Esophagus squamous epithelium (tissue), 5 donors: ENCODE data around the gene COX15. TPM values are rescaled to one million over a fixed set of nuclear protein-coding genes. Genes with fewer than 3 reads are reported as not detected.

ENCODE experiments used
- DNase-seq: peaks from one replicate; lab custom pipeline; 2025; lab: John Stamatoyannopoulos, UW
- H3K27ac ChIP-seq, 4 donors: fragments of 200-600 bp; sonication (generic); one replicate each; pipeline ENCODE4 v1.5.1; 2016 to 2019; ENCODE audit warnings: mild to moderate bottlenecking in 1 of 4
- H3K27me3 ChIP-seq, 4 donors: fragments of 200-600 bp; sonication (generic); 1 replicate in 3 of 4; 2 replicates in 1 of 4; pipeline versions ENCODE4 v1.5.1 to v1.6.0; 2017 to 2021; ENCODE audit warnings: antibody characterized with exemption in 1 of 4
- H3K36me3 ChIP-seq, 3 donors: fragments of 200-600 bp; sonication (generic); one replicate each; pipeline ENCODE4 v1.5.1; 2016 to 2019
- H3K4me1 ChIP-seq, 3 donors: fragments of 200-600 bp; sonication (generic); one replicate each; pipeline ENCODE4 v1.5.1; 2017 to 2019
- H3K4me3 ChIP-seq, 4 donors: fragments of 200-600 bp; sonication (generic); 1 replicate in 3 of 4; 2 replicates in 1 of 4; pipeline ENCODE4 v1.5.1; 2016 to 2019; ENCODE audit warnings: mild to moderate bottlenecking in 2 of 4, moderate library complexity in 1 of 4
- H3K9me3 ChIP-seq, 3 donors: fragments of 200-600 bp; sonication (generic); one replicate each; pipeline ENCODE4 v1.5.1; 2016 to 2019
- POLR2A ChIP-seq, 4 donors: fragments of 450-650 bp; IDR thresholded peaks; one replicate each; pipeline ENCODE4 v1.6.1; 2017; ENCODE audit warnings: antibody characterized with exemption in 4 of 4, mild to moderate bottlenecking in 4 of 4, moderate library complexity in 3 of 4
- WGBS, 2 donors: methylation state at CpG; one replicate each; pipeline ENCODE4 v1.1.5; 2018; 5-methylcytosine and 5-hydroxymethylcytosine counted together
- intact Hi-C: fragments of 100-400 bp; cut with DNase I; formaldehyde crosslinking; loops from one replicate; pipeline ENCODE4 v1.15.0; 2022
- total RNA-seq, 4 donors: library from RNA; depleted of rRNA; stranded (reverse); fragments of >200 nt; gene quantifications; one replicate each; pipeline ENCODE4 v1.1.0, GENCODE V29; 2016
- TF ChIP-seq, protein P1 (sequence below), 6 experiments: fragments of 450-650 bp in 4 of 6; fragments of 200-600 bp in 2 of 6; sonication (generic) in 2 of 6; IDR thresholded peaks; one replicate each; pipeline ENCODE4 v1.5.1; 2016 to 2019; ENCODE audit warnings: antibody characterized with exemption in 6 of 6, mild to moderate bottlenecking in 4 of 6, moderate library complexity in 4 of 6
- donor health status: DM: yes; HTN: yes; CAD: no.

COX15 gene
- total RNA-seq, 4 donors from 2014 or later = 17.2 to 38.4 (median 18.1) TPM

DNA sequence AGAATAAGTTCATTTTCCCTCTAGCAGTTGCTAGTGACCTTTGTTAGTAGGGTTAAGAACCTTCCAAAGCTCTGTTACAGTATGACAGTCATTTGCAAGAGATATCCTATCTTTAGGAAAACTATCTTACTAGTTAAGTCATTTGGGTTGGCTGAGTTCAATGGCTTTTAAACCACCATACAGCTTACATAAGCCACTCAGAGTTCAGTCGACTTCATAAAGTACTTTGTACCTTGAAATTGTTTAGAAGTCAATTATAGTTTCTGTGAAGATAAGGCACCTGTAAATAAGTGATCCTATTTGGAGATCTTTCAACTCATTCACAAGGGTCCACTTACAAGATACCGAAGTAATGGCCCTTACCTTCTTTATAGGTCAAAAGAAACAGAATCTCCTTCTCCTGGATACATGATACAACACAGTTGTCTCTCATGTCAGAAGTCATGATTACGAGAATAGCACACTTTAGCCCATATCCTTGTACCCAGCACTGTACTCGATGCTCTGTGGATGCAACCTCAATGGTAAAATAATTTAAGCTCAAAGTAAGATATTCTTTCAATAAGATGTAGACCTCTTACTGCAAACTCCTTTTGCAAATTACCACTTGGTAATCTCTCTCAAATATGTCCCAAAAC lies 38.6 kb upstream of the COX15 start:
- Histone ChIP-seq H3K27ac (no peak overlapping the region), H3K36me3 (no peaks in the 10 kb centered on the region), H3K4me1 (peaks cover 0 to 2% (median 0%) of the 10 kb centered on the region in 3 donors), H3K4me3 (no peak overlapping the region), H3K9me3 (no peaks in the 10 kb centered on the region), H3K27me3 (no peaks in the 10 kb centered on the region)
- WGBS, 2 donors = 88 to 89% methylated on average over 4 of the region's 4 CpGs
- intact Hi-C loops = no loop called here
- DNase-seq = no peak
- no peak for TF ChIP-seq POLR2A (IDR thresholded peaks at IDR 0.05)
- TF ChIP-seq, protein P1, sequence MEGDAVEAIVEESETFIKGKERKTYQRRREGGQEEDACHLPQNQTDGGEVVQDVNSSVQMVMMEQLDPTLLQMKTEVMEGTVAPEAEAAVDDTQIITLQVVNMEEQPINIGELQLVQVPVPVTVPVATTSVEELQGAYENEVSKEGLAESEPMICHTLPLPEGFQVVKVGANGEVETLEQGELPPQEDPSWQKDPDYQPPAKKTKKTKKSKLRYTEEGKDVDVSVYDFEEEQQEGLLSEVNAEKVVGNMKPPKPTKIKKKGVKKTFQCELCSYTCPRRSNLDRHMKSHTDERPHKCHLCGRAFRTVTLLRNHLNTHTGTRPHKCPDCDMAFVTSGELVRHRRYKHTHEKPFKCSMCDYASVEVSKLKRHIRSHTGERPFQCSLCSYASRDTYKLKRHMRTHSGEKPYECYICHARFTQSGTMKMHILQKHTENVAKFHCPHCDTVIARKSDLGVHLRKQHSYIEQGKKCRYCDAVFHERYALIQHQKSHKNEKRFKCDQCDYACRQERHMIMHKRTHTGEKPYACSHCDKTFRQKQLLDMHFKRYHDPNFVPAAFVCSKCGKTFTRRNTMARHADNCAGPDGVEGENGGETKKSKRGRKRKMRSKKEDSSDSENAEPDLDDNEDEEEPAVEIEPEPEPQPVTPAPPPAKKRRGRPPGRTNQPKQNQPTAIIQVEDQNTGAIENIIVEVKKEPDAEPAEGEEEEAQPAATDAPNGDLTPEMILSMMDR (IDR thresholded peaks at IDR 0.05) = no peak

DNA sequence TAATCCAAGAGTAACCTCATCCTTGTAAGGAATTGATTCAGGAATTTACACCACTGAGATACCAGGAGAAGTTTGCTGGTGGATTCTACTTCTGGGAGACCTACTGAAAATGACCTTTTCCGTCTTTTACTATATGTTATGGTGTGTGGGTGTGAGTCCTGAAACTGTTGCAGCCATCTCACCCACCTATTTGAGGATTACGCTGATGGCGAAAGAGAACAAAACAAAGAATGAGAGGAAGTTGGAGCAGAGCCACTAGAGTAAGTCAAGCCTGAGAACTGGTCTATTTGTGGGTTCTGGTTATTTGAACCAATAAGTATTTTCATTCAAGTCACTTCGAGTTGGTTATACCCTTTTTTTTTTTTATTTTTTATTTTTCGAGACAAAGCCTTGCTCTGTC lies 37.8 kb upstream of the COX15 start:
- no peak for DNase-seq
- Histone ChIP-seq H3K27me3 (no peaks in the 10 kb centered on the region), H3K9me3 (no peaks in the 10 kb centered on the region), H3K36me3 (no peaks in the 10 kb centered on the region), H3K4me3 (no peak overlapping the region), H3K27ac (no peak overlapping the region), H3K4me1 (no peaks in the 10 kb centered on the region)
- intact Hi-C loops = no loop called here
- TF ChIP-seq, protein P1 (IDR thresholded peaks at IDR 0.05) = no peak
- TF ChIP-seq POLR2A (IDR thresholded peaks at IDR 0.05) = no peak
- 75 to 76% methylated on average over 5 of the region's 5 CpGs for WGBS, 2 donors

DNA sequence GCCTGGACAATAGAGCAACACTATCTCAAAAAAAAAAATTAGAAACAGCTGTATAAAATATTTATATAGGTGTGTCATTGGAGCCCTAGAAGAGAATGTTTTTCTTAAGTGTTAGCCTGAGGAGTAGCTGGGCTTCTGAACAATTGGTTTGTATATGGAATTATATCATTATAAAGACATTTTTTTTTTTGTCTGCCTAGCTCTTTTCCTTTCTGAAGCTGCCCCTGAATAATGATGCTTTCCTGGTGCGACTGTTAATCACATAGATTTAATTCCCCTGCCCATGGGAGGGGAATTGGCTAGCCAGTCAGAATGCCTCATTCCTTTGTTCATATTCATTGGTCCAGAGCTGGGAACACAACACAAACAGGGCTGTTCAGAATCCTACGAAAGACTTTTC lies 36.6 kb upstream of the COX15 start:
- H3K27ac ChIP-seq = no peak overlapping the region
- H3K27me3 ChIP-seq = no peaks in the 10 kb centered on the region
- H3K4me3 ChIP-seq = no peak overlapping the region
- DNase-seq = no peak
- intact Hi-C loops = no loop called here
- whole genome bisulfite sequencing, 2 donors = 44 to 47% methylated on average over 2 of the region's 2 CpGs
- TF ChIP-seq, protein P1 (IDR thresholded peaks at IDR 0.05) = no peak
- no peak for TF ChIP-seq POLR2A (IDR thresholded peaks at IDR 0.05)
- H3K9me3 ChIP-seq = no peaks in the 10 kb centered on the region
- H3K4me1 ChIP-seq = no peaks in the 10 kb centered on the region
- H3K36me3 ChIP-seq = no peaks in the 10 kb centered on the region

DNA sequence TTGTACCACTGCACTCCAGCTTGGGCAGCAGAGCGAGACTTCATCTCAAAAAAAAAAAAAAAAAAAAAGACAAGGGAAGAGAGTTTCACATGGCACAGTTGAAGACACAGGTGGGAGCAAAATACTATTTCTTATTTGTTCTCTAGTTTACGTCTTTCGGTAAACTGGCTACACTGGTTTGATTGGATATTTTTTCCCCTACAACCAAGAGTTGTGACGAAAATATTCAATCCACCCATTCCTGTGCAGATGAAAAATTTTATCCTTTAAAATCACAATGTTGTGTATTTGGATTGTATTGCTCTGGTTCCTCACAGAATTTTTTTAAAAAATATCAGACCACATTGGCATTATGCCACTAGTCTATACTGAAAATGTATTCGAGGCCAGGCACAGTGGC lies 36.0 kb upstream of the COX15 start:
- intact Hi-C loops = no loop called here

DNA sequence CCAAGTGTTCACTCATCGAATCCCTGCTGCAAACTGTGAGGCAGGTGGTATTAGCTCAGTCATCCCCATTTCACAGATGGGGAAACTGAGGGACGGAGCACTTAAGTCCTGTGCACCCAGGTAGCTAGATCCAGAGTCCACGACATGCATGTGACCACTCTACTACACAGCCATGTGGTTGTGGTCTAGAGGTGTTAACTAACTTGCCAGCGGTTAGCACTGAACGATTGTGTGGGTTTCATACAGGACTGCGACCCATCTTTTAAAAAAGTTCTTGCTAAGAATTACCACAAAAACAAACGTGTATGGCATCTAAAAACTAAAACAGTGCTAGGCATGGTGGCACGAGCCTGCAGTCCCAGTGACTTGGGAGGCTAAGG lies 34.4 kb upstream of the COX15 start:
- Histone ChIP-seq H3K27ac (no peak overlapping the region), H3K4me1 (no peaks in the 10 kb centered on the region), H3K36me3 (peaks cover 0 to 7% (median 0%) of the 10 kb centered on the region in 3 donors), H3K4me3 (no peak overlapping the region), H3K27me3 (no peaks in the 10 kb centered on the region), H3K9me3 (no peaks in the 10 kb centered on the region)
- no peak for DNase-seq
- TF ChIP-seq, protein P1 (IDR thresholded peaks at IDR 0.05) = no peak
- no peak for TF ChIP-seq POLR2A (IDR thresholded peaks at IDR 0.05)
- intact Hi-C loops = no loop called here
- WGBS, 2 donors = 63% methylated on average over 6 to 8 of the region's 8 CpGs

More for the DNA sequence above, 36.0 kb upstream of the COX15 start:
- H3K27ac ChIP-seq = no peak overlapping the region
- DNase-seq = no peak
- no peak overlapping the region for H3K4me3 ChIP-seq
- TF ChIP-seq, protein P1 (IDR thresholded peaks at IDR 0.05) = no peak
- TF ChIP-seq POLR2A (IDR thresholded peaks at IDR 0.05) = no peak
- no peaks in the 10 kb centered on the region for H3K9me3 ChIP-seq
- 47 to 54% methylated on average over 5 of the region's 5 CpGs for WGBS, 2 donors
- peaks cover 0 to 5% (median 0%) of the 10 kb centered on the region in 3 donors for H3K36me3 ChIP-seq
- no peaks in the 10 kb centered on the region for H3K4me1 ChIP-seq
- H3K27me3 ChIP-seq = no peaks in the 10 kb centered on the region
